Activated CD4-positive, alpha-beta T cell treated with anti-CD3 and anti-CD28 coated beads, Interleukin-2, Interleukin-4, amounts not matched to agents 100 ng/mL and 50 ng/mL, durations not matched to agents 16 hours and 8 hours (primary cell): ENCODE measurements around the gene DOCK2.

Experiments
- DNase-seq: peaks from one replicate; pipeline ENCODE4 v3.0.0-alpha.2; 2020; ENCODE audit warnings: low spot score

Gene DOCK2

DNA sequence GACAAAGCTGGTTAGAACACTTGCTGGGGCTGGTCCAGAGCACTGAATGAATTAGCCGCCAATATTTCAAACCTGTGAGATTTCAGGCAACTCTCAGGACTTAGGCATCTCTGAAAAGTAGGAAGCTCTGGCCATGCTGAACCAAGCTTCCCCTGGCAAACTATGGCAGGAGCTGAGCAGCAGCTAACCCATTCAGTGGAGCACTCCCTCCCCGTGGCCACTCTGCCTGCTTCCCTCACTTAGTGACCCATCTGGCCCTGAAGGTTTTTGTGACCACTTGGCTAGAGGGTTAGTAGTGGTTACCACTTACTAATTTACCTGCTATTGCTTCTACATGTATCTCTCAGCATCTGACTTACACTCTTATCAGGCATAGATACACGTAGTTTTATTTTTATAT, 494.2 kb downstream of the DOCK2 start:
- DNase-seq, result no peak

DNA sequence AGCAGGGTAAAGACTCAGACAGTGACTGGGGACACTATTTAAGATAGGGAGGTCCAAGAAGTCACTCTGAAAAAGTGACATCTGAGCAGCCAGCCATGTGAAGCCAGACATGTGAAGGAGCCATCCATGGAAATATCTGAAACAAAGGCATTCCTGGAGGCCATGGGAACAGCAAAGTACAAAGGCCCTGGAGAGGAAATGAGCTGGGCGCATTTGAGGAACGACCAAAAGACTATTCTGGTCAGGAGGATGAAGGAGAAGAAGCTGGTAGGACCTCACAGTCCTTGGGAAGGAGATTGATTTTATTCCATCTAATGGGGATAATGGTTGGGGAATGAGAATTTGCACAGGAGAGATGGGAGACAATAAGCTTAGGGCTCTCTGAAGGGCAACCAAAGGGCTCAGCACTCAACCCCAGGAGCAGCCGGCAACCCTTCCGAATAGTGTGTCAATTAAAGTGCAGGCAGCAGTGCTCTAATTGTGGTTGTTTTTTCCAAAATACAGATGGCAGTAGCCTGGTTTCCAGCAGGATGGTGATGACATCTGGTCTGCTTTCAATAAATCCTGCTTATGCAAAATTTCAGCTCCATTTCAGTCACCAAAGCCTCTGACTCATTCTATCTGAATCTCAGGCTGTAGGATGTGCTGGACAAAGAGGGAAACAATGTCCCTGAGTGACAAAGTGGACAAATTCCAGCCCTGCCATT, 495.3 kb downstream of the DOCK2 start:
- no peak for DNase-seq
